Measurements from ENCODE around the gene MMP2.

Gene MMP2

DNA sequence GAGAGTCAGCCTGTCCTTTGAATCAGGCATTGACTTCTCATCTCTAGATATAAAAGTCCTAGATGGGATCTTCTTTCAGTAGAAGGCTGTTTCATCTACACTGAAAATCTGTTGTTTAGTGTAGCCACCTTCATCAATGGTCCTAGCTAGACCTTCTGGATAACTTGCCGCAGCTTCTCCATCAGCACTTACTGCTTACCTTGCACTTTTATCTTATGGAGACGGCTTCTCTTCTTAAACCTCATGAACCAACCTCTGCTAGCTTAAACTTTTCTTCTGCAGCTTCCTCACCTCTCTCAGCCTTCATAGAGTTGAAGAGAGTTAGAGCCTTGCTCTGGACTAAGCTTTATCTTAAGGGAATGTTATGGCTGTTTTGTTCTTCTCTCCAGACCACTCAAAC is 5.4 kb upstream of the MMP2 start:
- no peaks in the 10 kb centered on the region for H3K79me2 ChIP-seq (ENCODE audit: insufficient read depth, low read depth)
- H3K4me2 ChIP-seq: no peak overlapping the region
- H3K27me3 ChIP-seq (ENCODE audit: insufficient read depth, low read depth): no peaks in the 10 kb centered on the region
- H2AFZ ChIP-seq (ENCODE audit: low read depth): no peak overlapping the region
- no peaks in the 10 kb centered on the region for H4K20me1 ChIP-seq (ENCODE audit: insufficient read depth)
- TF ChIP-seq, protein P1, sequence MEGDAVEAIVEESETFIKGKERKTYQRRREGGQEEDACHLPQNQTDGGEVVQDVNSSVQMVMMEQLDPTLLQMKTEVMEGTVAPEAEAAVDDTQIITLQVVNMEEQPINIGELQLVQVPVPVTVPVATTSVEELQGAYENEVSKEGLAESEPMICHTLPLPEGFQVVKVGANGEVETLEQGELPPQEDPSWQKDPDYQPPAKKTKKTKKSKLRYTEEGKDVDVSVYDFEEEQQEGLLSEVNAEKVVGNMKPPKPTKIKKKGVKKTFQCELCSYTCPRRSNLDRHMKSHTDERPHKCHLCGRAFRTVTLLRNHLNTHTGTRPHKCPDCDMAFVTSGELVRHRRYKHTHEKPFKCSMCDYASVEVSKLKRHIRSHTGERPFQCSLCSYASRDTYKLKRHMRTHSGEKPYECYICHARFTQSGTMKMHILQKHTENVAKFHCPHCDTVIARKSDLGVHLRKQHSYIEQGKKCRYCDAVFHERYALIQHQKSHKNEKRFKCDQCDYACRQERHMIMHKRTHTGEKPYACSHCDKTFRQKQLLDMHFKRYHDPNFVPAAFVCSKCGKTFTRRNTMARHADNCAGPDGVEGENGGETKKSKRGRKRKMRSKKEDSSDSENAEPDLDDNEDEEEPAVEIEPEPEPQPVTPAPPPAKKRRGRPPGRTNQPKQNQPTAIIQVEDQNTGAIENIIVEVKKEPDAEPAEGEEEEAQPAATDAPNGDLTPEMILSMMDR (conservative IDR thresholded peaks at IDR 0.05; ENCODE audit: low read depth, low read length): no peak
- no peak overlapping the region for H3K9ac ChIP-seq
- H3K27ac ChIP-seq: no peak overlapping the region
- no peaks in the 10 kb centered on the region for H3K36me3 ChIP-seq (ENCODE audit: insufficient read depth)
- H3K4me3 ChIP-seq (IDR thresholded peaks at IDR 0.05; ENCODE audit: insufficient read depth, low read depth, low read length): no peak overlapping the region
- no peaks in the 10 kb centered on the region for H3K4me1 ChIP-seq (ENCODE audit: low read depth, poor library complexity, severe bottlenecking)

DNA sequence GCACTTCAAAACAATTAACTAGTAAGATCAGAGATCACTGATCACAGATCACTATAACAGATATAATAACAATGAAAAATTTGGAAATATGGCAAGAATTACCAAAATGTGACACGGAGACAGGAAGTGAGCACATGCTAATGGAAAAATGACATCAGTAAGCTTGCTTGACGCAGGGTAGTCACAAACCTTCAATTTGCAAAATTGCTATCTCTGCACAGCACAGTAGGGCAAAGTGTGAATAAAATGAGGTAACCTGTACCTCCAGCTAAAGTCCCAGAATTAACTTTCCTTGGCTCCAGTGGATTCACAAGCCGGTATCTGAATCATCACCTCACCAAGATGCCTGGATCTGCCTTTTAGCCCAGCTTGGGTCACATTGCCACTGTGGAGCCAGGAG is 4.2 kb upstream of the MMP2 start:
- Histone ChIP-seq H3K9ac (no peak overlapping the region), H3K4me3 (IDR thresholded peaks at IDR 0.05; ENCODE audit: insufficient read depth, low read depth, low read length) (no peak overlapping the region), H3K27ac (no peak overlapping the region), H3K4me2 (no peak overlapping the region), H2AFZ (ENCODE audit: low read depth) (no peak overlapping the region), H3K4me1 (ENCODE audit: low read depth, poor library complexity, severe bottlenecking) (no peaks in the 10 kb centered on the region), H3K79me2 (ENCODE audit: insufficient read depth, low read depth) (no peaks in the 10 kb centered on the region), H3K36me3 (ENCODE audit: insufficient read depth) (no peaks in the 10 kb centered on the region), H3K27me3 (ENCODE audit: insufficient read depth, low read depth) (no peaks in the 10 kb centered on the region), H4K20me1 (ENCODE audit: insufficient read depth) (no peaks in the 10 kb centered on the region)
- TF ChIP-seq, protein P1 (conservative IDR thresholded peaks at IDR 0.05; ENCODE audit: low read depth, low read length): no peak

DNA sequence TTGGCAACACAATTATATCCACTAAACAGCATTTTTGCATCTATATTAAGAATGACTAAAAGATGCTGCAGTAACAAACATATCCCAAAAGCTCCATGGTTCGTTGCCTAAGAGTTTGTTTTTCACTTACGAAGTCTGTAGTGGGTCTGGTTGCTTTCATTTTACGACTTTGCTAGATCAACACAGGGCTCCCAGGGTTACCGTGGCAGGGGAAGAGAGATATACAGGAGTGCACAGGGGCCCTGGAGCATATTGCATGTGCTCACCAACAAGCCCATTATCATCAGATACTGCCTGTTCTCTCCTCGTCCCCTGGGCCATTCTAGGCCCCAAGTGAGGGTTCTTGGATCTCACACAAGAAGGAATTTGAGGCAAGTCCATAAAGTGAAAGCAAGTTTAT is 3.1 kb upstream of the MMP2 start:
- H3K79me2 ChIP-seq (ENCODE audit: insufficient read depth, low read depth): no peaks in the 10 kb centered on the region
- no peaks in the 10 kb centered on the region for H3K27me3 ChIP-seq (ENCODE audit: insufficient read depth, low read depth)
- no peak overlapping the region for H3K4me2 ChIP-seq
- H4K20me1 ChIP-seq (ENCODE audit: insufficient read depth): no peaks in the 10 kb centered on the region
- TF ChIP-seq, protein P1 (conservative IDR thresholded peaks at IDR 0.05; ENCODE audit: low read depth, low read length): no peak
- no peaks in the 10 kb centered on the region for H3K36me3 ChIP-seq (ENCODE audit: insufficient read depth)
- H3K4me1 ChIP-seq (ENCODE audit: low read depth, poor library complexity, severe bottlenecking): no peaks in the 10 kb centered on the region
- H3K9ac ChIP-seq: no peak overlapping the region
- no peak overlapping the region for H3K27ac ChIP-seq
- H3K4me3 ChIP-seq (IDR thresholded peaks at IDR 0.05; ENCODE audit: insufficient read depth, low read depth, low read length): no peak overlapping the region
- no peak overlapping the region for H2AFZ ChIP-seq (ENCODE audit: low read depth)

DNA sequence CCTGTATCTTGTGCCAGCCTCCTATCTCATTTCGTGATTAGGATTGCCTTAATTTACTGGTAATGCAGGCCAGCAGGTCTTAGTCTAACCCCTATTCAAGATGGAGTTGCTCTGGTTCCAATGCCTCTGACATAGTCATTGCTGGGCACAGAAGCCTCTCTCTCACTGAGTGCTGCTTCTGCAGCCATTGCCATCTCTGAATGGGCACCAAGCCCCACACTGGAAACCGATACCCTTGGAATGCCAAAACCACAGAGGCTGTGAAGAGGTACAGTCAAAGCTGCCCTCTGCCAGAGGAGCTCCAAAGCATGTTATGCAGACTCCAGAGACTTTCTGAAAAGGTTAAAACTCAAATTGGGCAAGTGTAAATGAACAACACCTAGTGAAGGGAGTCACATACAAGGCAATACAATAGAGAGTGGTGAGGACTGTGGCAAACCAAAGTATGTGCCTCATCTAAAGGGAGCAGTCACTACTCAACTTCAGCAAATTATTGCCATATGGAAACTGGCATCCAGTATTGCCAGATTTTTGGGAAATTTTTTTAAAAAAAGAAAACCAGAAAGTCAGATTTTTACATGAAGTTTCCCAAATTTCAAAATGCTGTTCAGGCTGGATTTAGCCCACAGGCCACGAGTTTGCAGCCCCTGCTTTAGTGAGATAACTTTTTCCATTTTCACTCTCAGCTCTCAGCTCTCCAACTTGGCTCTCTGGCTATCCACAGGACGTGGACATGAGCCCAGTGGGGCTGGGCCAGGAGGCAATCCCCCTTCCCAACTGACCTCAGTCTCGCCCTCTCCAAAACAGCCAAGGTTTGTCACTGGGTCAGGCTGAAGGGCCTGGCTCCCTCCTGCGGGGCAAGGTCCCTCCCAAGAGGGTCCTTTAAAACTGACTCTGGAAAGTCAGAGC is 2.1 kb upstream of the MMP2 start:
- TF ChIP-seq, protein P1 (conservative IDR thresholded peaks at IDR 0.05; ENCODE audit: low read depth, low read length): no peak
- H3K36me3 ChIP-seq (ENCODE audit: insufficient read depth): no peaks in the 10 kb centered on the region
- no peaks in the 10 kb centered on the region for H3K79me2 ChIP-seq (ENCODE audit: insufficient read depth, low read depth)
- no peak overlapping the region for H3K9ac ChIP-seq
- no peaks in the 10 kb centered on the region for H3K27me3 ChIP-seq (ENCODE audit: insufficient read depth, low read depth)
- no peak overlapping the region for H3K4me3 ChIP-seq (IDR thresholded peaks at IDR 0.05; ENCODE audit: insufficient read depth, low read depth, low read length)
- H3K27ac ChIP-seq: no peak overlapping the region
- no peak overlapping the region for H2AFZ ChIP-seq (ENCODE audit: low read depth)
- H4K20me1 ChIP-seq (ENCODE audit: insufficient read depth): no peaks in the 10 kb centered on the region
- no peak overlapping the region for H3K4me2 ChIP-seq
- no peaks in the 10 kb centered on the region for H3K4me1 ChIP-seq (ENCODE audit: low read depth, poor library complexity, severe bottlenecking)
